Ovary (tissue), 3 donors: ENCODE data around the gene COBL.

Experiments used
- EP300 ChIP-seq: sonication (generic); formaldehyde crosslinking; IDR thresholded peaks from one replicate; pipeline ENCODE4 v1.6.1; 2017; ENCODE audit warnings: antibody characterized with exemption
- TF ChIP-seq, protein P1 (sequence below), 3 donors: fragments of 450-650 bp in 2 of 3; fragments of 200-600 bp in 1 of 3; IDR thresholded peaks; one replicate each; pipeline versions ENCODE4 v1.5.1 to v1.8.0; 2016 to 2022; ENCODE audit warnings: antibody characterized with exemption in 3 of 3, mild to moderate bottlenecking in 1 of 3
- donor health status: DM: no; HTN: no; CAD: no.

DNA sequence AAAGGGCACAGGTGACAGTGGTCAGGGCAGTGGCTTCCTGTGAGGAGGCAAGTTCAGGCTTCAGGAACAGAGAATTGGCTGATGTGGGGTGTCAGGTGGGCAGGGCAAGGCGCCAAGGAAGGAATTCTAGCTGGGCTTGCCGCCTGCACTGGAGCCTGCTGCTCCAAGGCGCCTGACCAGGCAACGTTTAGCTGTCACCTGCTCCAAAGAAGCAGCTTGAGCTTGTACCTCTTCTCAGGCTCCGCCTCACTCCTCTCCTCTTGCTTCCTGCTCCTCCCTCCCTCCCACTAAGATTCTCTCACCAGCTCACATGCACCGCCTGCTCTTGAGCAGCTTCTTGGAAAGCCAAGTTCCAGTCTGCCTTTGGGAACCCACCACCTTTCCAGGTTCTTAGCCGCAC is 346.5 kb downstream of the COBL start:
- TF ChIP-seq, protein P1, sequence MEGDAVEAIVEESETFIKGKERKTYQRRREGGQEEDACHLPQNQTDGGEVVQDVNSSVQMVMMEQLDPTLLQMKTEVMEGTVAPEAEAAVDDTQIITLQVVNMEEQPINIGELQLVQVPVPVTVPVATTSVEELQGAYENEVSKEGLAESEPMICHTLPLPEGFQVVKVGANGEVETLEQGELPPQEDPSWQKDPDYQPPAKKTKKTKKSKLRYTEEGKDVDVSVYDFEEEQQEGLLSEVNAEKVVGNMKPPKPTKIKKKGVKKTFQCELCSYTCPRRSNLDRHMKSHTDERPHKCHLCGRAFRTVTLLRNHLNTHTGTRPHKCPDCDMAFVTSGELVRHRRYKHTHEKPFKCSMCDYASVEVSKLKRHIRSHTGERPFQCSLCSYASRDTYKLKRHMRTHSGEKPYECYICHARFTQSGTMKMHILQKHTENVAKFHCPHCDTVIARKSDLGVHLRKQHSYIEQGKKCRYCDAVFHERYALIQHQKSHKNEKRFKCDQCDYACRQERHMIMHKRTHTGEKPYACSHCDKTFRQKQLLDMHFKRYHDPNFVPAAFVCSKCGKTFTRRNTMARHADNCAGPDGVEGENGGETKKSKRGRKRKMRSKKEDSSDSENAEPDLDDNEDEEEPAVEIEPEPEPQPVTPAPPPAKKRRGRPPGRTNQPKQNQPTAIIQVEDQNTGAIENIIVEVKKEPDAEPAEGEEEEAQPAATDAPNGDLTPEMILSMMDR (IDR thresholded peaks at IDR 0.05) = no peak
- no peak for TF ChIP-seq EP300
